ENCODE data around the gene NIM1K.
A peak's percentile ranks its signal among the peaks of the same experiment; 100 is the strongest.

NIM1K gene

DNA sequence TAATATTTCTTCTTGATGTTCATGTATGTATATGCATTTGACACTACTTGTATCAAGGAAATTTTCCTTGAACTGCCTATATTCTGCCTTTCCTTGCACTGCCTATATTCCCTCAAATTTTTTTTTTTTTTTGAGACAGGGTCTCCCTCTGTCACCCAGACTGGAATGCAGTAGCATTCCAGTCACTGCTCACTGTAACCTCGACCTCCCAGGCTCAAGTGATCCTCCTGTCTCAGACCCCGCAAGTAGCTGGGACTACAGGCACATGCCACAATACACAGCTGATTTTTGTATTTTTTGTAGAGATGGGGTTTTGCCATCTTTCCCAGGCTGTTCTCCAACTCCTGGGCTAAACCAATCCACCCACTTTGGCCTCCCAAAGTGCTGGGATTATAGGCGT lies 117.1 kb downstream of the NIM1K start:
- peaks cover 0 to 23% (median 15%) of the 10 kb centered on the region in 11 experiments; a peak in 13 of 22 replicates for H3K36me3 ChIP-seq
- H3K9me3 ChIP-seq (replicated peaks in 1 of 11): peaks cover 0 to 5% (median 2%) of the 10 kb centered on the region in 11 experiments; a peak in 8 of 22 replicates
- H3K4me1 ChIP-seq: peaks cover 17 to 65% (median 31%) of the 10 kb centered on the region in 10 experiments
- TF ChIP-seq Cebpa-rat (IDR thresholded peaks at IDR 0.05): no peak
- no peak overlapping the region for H3K4me3 ChIP-seq
- H3K27me3 ChIP-seq: no peaks in the 10 kb centered on the region
- no peak overlapping the region for H3K9ac ChIP-seq
- H3K27ac ChIP-seq: no peak overlapping the region
- H4K20me1 ChIP-seq: peaks cover 0 to 81% (median 61%) of the 10 kb centered on the region in 11 experiments; a peak in 17 of 22 replicates
- H3K4me2 ChIP-seq: peak overlapping the region in 7 of 11 experiments; percentile 6 to 94 (median 10); a peak in 6 of 22 replicates

DNA sequence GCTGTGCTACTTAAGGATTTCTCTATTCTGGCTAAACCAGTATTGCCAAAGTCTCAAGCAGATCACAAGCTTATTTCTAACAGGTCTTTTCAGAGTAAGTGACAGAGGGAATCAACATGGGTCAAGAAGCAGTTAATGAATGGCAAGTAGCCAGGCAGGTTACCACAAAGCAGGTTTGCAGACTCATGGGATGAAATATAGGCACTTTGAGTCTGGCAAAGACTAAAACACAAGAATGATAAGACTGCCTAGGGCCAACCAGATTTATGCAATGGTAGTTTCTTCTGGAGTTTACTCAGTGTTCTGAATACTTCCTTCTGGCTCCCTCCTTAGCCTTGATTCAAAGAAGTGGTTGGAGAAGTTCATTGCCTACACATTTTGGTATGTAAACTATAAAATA lies 117.6 kb downstream of the NIM1K start:
- H3K27ac ChIP-seq: no peak overlapping the region
- peak overlapping the region in 8 of 11 experiments; percentile 6 to 94 (median 16); a peak in 7 of 22 replicates for H3K4me2 ChIP-seq
- peaks cover 17 to 60% (median 31%) of the 10 kb centered on the region in 10 experiments for H3K4me1 ChIP-seq
- no peak for TF ChIP-seq Cebpa-rat (IDR thresholded peaks at IDR 0.05)
- H3K27me3 ChIP-seq: no peaks in the 10 kb centered on the region
- H3K9me3 ChIP-seq (replicated peaks in 1 of 11): peaks cover 0 to 10% (median 7%) of the 10 kb centered on the region in 11 experiments; a peak in 8 of 22 replicates
- H3K9ac ChIP-seq: no peak overlapping the region
- no peak overlapping the region for H3K4me3 ChIP-seq
- H3K36me3 ChIP-seq: peaks cover 0 to 20% (median 13%) of the 10 kb centered on the region in 11 experiments; a peak in 12 of 22 replicates
- peaks cover 0 to 76% (median 56%) of the 10 kb centered on the region in 11 experiments; a peak in 17 of 22 replicates for H4K20me1 ChIP-seq

DNA sequence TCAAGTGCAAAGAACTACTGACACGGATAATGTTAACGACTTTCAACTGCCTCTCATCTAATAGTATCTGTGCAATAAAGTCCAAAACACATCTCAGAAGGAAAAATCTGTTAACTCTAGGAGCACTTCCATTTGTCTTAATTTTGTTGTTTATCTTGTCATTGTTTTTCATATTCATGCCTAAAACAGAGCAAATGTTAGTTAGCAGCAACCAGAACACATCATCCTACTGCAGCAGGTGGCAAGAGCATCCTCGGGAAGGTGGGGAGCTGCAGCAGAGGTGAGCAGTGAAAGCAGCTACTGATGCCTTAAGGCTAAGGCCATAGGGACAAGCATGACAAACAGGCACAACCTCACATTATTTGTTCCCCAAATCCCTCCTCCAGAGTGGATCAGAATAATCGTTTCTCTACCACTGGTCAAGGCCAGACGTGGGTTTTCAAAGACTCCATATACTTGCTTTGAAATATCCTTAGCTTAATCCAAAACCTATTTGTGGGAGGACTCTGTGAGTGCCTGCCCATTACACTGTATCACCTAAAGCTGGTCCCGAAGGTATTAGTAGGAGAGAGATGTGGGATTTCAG lies 120.1 kb downstream of the NIM1K start:
- Histone ChIP-seq H4K20me1 (peaks cover 0 to 57% (median 48%) of the 10 kb centered on the region in 11 experiments; a peak in 15 of 22 replicates), H3K9me3 (replicated peaks in 1 of 11) (peaks cover 0 to 23% (median 9%) of the 10 kb centered on the region in 11 experiments; a peak in 8 of 22 replicates), H3K27ac (peak overlapping the region in 9 of 11 experiments; percentile 78 to 89 (median 84); a peak in 13 of 22 replicates), H3K4me1 (peaks cover 17 to 43% (median 31%) of the 10 kb centered on the region in 10 experiments), H3K27me3 (no peaks in the 10 kb centered on the region), H3K36me3 (peaks cover 0 to 16% (median 13%) of the 10 kb centered on the region in 11 experiments; a peak in 11 of 22 replicates), H3K4me2 (peak overlapping the region; percentile 76 to 97 (median 94)), H3K9ac (peak overlapping the region; percentile 85 to 93 (median 88)), H3K4me3 (peak overlapping the region; percentile 74 to 88 (median 85))
- no peak for TF ChIP-seq Cebpa-rat (IDR thresholded peaks at IDR 0.05)

DNA sequence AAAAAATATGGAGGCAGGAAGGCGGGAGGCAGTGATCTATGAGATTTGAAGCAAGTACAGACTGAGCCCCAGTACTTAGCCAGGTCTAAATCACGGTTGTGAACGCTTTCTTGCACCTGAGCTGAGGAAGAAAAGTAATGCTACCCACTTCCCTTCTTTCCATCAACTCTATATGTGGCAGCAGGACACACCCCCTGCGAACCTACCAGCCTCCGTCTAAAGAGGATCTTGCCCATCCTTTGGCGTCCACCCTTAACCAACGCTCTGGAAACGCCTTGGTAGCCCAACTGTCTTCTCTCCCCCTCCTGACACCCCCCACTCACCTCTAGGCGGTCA lies 120.6 kb downstream of the NIM1K start:
- H3K9ac ChIP-seq: peak overlapping the region; percentile 85 to 93 (median 88)
- H3K27ac ChIP-seq: peak overlapping the region; percentile 78 to 89 (median 84)
- peak overlapping the region; percentile 76 to 97 (median 94) for H3K4me2 ChIP-seq
- H3K27me3 ChIP-seq: no peaks in the 10 kb centered on the region
- H3K4me1 ChIP-seq: peaks cover 17 to 43% (median 31%) of the 10 kb centered on the region in 10 experiments
- TF ChIP-seq Cebpa-rat (IDR thresholded peaks at IDR 0.05): no peak
- peaks cover 0 to 23% (median 9%) of the 10 kb centered on the region in 11 experiments; a peak in 8 of 22 replicates for H3K9me3 ChIP-seq (replicated peaks in 1 of 11)
- peaks cover 0 to 16% (median 11%) of the 10 kb centered on the region in 11 experiments; a peak in 11 of 22 replicates for H3K36me3 ChIP-seq
- peak overlapping the region; percentile 74 to 88 (median 85) for H3K4me3 ChIP-seq
- peaks cover 0 to 52% (median 46%) of the 10 kb centered on the region in 11 experiments; a peak in 14 of 22 replicates for H4K20me1 ChIP-seq

DNA sequence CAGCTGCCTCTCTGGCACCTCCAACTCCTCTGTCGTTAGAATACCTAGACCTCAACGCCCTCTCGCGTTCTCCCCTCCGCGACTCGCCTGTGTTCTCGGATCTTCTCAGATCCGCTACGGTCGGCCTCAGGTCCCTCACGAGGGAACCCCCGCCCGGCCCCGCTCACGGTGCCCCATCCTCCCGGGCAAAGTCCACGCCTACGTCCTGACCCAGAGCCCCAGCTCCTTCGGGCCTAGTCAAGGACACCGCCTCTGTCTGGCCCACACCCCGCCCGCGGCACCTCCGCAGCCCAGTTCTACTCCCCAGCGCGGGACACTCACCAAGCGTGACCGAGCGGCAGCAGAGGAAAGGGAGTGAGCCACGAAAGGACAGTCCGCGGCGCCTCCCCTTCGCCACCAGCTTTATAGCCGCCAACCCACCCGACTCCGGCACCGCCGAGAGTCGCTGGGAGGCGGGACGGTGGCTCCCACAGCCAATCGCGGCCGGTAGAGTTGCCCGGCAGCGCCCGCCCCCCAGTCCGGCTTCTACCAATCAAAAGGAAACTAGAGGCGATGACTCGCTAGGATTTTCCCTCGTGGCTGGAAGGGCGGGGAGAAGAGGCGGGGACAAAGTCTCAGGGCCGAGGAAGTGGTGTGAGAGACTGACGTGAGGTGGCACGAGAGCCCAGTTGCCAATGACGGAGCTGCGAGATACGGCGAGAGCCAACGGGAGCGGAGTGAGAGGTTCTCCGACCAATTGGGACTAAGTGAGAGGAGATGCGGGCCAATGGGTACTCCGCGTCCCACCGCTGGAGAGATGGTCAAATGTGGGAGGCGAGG lies 121.2 kb downstream of the NIM1K start, which contains the start of gene HMGCS1:
Gene HMGCS1 (minus strand): TSS at position 378 of the 819 bp plus-strand sequence. CDS start 14,447 bp downstream, outside the sequence.
- Histone ChIP-seq H3K4me2 (peak within 1 kb of the TSS; percentile 76 to 97 (median 94)), H3K9me3 (replicated peaks in 1 of 11) (peaks cover 0 to 23% (median 9%) of the 10 kb centered on the region in 11 experiments; a peak in 8 of 22 replicates), H4K20me1 (peaks cover 0 to 46% (median 40%) of the 10 kb centered on the region in 11 experiments; a peak in 14 of 22 replicates), H3K36me3 (peaks cover 0 to 16% (median 11%) of the 10 kb centered on the region in 11 experiments; a peak in 10 of 22 replicates), H3K27me3 (no peaks in the 10 kb centered on the region), H3K27ac (peak within 1 kb of the TSS; percentile 78 to 89 (median 84)), H3K9ac (peak within 1 kb of the TSS; percentile 85 to 93 (median 88)), H3K4me1 (peaks cover 17 to 43% (median 31%) of the 10 kb centered on the region in 10 experiments), H3K4me3 (peak within 1 kb of the TSS; percentile 74 to 88 (median 85))
- TF ChIP-seq Cebpa-rat (IDR thresholded peaks at IDR 0.05): no peak

DNA sequence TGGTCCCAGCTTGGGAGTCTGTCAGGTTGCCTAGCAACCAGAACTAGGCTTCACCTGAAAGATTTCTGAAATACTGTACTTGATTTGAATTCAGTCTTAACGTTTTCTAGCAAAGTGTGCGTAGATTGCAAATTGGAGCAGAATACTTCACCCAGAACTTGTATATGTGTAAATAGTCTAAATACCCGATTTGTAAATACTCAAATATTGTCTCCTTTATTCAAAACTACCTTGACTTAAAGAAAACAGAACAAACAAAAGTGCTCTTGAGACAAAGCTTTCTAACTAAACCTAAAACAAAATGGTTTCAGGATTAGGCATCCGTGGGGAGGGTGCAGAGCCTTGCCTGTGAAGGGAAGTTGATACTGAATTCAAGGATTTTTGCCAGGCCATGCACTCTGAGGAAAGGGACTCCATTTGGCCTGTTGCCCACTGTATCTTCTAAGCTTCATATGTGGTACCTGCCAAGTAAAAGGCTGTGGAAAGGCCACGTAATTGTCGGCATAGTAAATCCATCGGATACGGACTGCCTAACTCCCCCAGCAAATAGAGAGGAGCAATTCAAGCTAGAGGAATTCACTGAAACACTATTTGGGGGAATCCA lies 121.9 kb downstream of the NIM1K start:
- peak overlapping the region; percentile 21 to 86 (median 56); a peak in 20 of 22 replicates for H3K27ac ChIP-seq
- peaks cover 0 to 16% (median 11%) of the 10 kb centered on the region in 11 experiments; a peak in 10 of 22 replicates for H3K36me3 ChIP-seq
- H3K27me3 ChIP-seq: no peaks in the 10 kb centered on the region
- peak overlapping the region; percentile 51 to 88 (median 84); a peak in 17 of 20 replicates for H3K4me3 ChIP-seq
- no peak for TF ChIP-seq Cebpa-rat (IDR thresholded peaks at IDR 0.05)
- peaks cover 0 to 39% (median 33%) of the 10 kb centered on the region in 11 experiments; a peak in 14 of 22 replicates for H4K20me1 ChIP-seq
- peaks cover 0 to 23% (median 9%) of the 10 kb centered on the region in 11 experiments; a peak in 8 of 22 replicates for H3K9me3 ChIP-seq (replicated peaks in 1 of 11)
- H3K4me1 ChIP-seq: peaks cover 17 to 38% (median 31%) of the 10 kb centered on the region in 10 experiments
- peak overlapping the region; percentile 19 to 61 (median 44) for H3K4me2 ChIP-seq
- peak overlapping the region in 2 of 11 experiments; percentile 5 to 20; a peak in 2 of 22 replicates for H3K9ac ChIP-seq

DNA sequence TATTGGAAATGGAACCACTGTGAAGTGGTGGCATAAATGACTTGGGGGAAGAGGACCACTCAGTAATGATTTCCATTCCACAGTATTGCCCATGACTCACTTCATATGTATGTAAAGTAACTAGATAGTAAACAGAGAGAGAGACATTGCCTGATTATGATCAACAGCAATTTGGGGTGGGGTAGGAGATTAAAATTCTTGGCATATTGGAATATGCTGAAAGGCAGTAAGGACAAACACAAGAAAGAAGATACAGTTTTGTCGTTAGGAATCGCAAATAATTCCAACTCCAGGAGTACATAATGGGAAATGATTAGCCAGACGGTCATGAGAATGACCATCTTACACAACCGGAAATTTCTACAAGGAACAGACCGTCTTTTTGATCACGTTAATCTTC lies 122.7 kb downstream of the NIM1K start:
- peaks cover 0 to 23% (median 9%) of the 10 kb centered on the region in 11 experiments; a peak in 8 of 22 replicates for H3K9me3 ChIP-seq (replicated peaks in 1 of 11)
- no peak overlapping the region for H3K4me2 ChIP-seq
- TF ChIP-seq Cebpa-rat (IDR thresholded peaks at IDR 0.05): no peak
- H3K4me3 ChIP-seq: no peak overlapping the region
- peaks cover 0 to 31% (median 25%) of the 10 kb centered on the region in 11 experiments; a peak in 14 of 22 replicates for H4K20me1 ChIP-seq
- no peaks in the 10 kb centered on the region for H3K27me3 ChIP-seq
- peaks cover 0 to 15% (median 7%) of the 10 kb centered on the region in 11 experiments; a peak in 9 of 22 replicates for H3K36me3 ChIP-seq
- peaks cover 17 to 30% (median 27%) of the 10 kb centered on the region in 10 experiments for H3K4me1 ChIP-seq
- H3K27ac ChIP-seq: no peak overlapping the region
- H3K9ac ChIP-seq: no peak overlapping the region

DNA sequence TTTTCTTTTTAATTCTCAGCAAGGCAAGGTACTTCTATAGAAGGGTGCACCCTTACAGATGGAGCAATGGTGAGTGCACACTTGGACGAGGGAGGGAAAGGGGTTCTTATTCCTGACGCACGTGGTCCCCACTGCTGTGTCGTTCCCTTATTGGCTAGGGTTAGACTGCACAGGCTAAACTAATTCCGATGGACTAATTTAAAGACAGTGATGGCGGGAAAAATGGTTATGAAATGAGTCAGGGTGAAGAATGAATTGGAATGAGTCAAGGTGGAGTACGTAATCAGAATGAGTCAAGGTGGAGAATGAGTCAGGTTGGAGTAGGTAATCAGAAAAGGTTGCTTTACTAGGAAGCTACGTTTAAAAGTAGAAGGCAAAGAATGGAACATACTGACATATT lies 123.2 kb downstream of the NIM1K start:
- Histone ChIP-seq H3K9me3 (replicated peaks in 1 of 11) (peaks cover 0 to 23% (median 9%) of the 10 kb centered on the region in 11 experiments; a peak in 8 of 22 replicates), H4K20me1 (peaks cover 0 to 26% (median 22%) of the 10 kb centered on the region in 11 experiments; a peak in 14 of 22 replicates), H3K36me3 (peaks cover 0 to 11% (median 1%) of the 10 kb centered on the region in 11 experiments; a peak in 6 of 22 replicates), H3K4me3 (no peak overlapping the region), H3K4me2 (no peak overlapping the region), H3K4me1 (peaks cover 17 to 26% (median 23%) of the 10 kb centered on the region in 10 experiments), H3K9ac (no peak overlapping the region), H3K27ac (no peak overlapping the region), H3K27me3 (no peaks in the 10 kb centered on the region)
- no peak for TF ChIP-seq Cebpa-rat (IDR thresholded peaks at IDR 0.05)
